GM20000 (cell line): ENCODE results near the gene FOXL3.

Experiments
- DNase-seq: peaks from one replicate; pipeline ENCODE4 v3.0.0; 2012; ENCODE audit warnings: low spot score
- TF ChIP-seq, protein P1 (sequence below): IDR thresholded peaks from 2 replicates; pipeline ENCODE4 v1.5.1; 2012; ENCODE audit warnings: mild to moderate bottlenecking, control low read depth; ENCODE audit errors: extremely low read depth, missing control alignments

The FOXL3 gene

DNA sequence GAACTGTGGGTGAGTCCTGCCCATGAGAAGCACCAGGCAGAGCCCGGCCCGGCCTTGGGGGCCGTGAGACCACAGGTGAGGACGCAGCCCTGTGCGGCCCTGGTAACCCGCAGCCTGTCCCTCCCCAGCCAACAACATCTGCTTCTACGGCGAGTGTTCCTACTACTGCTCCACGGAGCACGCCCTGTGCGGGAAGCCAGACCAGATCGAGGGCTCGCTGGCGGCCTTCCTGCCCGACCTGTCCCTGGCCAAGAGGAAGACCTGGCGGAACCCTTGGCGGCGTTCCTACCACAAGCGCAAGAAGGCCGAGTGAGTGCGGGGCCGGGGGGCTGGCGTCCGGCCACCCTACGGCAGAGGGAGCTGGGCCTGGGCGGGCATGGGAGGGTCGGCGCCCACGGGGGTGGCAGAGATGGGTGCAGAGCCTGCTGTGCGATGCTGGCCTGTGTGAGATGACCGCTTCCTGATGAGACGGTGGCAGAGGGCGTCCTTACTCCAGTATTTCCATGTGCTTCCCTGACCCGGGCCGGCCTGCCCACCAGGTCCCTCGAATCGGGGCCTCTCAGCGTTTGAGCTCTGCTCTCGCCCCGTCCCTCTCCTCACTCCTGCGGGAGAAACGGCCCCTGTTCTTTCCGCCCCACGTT, 34.1 kb upstream of the FOXL3 start:
- TF ChIP-seq, protein P1, sequence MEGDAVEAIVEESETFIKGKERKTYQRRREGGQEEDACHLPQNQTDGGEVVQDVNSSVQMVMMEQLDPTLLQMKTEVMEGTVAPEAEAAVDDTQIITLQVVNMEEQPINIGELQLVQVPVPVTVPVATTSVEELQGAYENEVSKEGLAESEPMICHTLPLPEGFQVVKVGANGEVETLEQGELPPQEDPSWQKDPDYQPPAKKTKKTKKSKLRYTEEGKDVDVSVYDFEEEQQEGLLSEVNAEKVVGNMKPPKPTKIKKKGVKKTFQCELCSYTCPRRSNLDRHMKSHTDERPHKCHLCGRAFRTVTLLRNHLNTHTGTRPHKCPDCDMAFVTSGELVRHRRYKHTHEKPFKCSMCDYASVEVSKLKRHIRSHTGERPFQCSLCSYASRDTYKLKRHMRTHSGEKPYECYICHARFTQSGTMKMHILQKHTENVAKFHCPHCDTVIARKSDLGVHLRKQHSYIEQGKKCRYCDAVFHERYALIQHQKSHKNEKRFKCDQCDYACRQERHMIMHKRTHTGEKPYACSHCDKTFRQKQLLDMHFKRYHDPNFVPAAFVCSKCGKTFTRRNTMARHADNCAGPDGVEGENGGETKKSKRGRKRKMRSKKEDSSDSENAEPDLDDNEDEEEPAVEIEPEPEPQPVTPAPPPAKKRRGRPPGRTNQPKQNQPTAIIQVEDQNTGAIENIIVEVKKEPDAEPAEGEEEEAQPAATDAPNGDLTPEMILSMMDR: no peak
- DNase-seq: no peak

DNA sequence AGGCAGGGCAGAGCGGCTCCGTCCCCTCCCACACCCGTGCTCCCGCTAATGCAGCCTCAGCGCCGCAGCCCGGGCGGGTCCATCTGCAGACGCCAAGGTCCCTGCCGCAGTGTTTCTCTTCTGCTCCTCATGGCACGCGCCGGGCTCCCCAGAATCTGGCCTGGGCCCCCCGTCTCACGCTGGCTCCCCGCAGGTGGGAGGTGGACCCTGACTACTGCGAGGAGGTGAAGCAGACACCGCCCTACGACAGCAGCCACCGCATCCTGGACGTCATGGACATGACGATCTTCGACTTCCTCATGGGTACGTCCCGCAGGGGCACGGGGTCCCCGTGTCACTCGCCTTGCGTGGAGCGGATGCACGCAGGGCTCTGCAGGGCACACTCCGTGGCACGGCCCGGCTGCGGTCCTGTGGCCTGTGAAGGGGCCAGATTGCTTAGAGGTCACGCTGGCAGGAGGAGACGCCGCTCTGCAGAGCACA, 33.5 kb upstream of the FOXL3 start:
- DNase-seq: no peak
- TF ChIP-seq, protein P1: no peak

DNA sequence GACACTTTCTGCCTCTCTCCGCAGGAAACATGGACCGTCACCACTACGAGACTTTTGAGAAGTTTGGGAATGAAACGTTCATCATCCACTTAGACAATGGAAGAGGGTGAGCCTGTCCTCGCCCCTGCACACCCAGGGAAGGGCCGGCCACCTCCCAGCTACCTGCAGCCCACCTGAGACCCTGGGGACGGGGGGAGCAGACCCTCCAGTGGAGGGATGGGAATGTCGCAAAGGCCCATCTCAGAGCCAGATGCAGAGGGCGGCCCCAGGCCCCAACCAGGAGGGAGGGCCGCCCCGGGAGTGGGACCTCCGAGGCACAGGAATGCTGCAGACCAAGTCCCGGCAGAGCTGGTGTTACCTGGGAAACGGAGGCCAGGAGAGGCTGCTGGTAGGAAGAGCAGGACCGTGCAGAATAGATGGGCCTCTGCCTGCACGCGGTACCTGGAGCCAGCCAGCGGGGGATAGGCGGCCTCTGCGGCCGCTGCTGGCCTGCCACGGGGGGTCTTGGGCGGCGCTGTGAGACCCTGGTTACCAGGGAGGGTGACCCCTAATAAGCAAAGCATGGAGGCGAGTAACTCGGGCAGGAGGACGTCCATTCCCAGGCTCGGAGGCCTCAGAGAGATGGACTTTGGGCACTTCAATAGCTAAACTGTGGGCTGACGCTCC, 32.9 kb upstream of the FOXL3 start:
- DNase-seq: no peak
- TF ChIP-seq, protein P1: no peak

DNA sequence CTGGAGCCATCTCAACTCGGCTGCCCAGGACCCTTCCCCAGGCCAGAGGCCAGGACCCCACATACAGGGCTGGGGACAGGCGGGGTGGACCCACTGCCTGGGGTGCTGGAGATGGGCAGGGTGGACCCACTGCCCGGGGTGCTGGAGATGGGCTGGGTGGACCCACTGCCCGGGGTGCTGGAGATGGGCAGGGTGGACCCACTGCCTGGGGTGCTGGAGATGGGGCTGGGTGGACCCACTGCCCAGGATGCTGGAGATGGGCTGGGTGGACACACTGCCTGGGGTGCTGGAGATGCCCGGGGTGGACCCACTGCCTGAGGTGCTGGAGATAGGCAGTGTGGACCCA, 32.4 kb upstream of the FOXL3 start:
- TF ChIP-seq, protein P1: no peak
- no peak for DNase-seq

DNA sequence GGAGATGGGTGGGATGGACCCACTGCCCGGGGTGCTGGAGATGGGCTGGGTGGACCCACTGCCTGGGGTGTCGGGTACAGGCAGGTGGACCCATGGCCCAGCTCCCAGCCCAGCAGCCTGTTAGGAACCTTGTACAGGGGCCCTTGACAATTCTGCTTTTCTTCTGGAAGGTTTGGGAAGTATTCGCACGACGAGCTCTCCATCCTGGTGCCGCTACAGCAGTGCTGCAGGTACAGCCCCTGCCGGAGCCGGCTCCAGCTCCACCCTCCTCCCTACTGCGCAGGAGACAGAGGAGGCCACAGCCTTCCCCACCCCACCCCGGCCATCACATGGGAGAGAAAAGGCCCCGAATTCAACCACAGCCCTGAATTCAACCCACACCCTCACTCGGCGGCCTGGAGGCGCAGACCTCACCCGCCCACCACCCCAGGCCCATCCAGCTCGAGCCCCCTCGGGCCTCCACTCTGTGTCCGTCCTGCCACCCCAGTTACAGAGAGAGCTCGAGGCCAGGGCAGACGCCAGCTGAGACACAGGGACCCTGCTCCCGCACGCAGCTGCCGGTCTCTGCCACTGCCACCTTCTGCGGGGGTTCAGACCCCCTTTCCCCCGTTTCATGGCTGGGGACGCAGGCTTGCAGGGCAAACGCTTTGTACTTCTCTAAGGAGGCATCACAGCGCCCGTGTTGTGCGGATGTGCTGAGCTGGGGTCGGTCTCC, 31.3 kb upstream of the FOXL3 start:
- no peak for DNase-seq
- TF ChIP-seq, protein P1: no peak

DNA sequence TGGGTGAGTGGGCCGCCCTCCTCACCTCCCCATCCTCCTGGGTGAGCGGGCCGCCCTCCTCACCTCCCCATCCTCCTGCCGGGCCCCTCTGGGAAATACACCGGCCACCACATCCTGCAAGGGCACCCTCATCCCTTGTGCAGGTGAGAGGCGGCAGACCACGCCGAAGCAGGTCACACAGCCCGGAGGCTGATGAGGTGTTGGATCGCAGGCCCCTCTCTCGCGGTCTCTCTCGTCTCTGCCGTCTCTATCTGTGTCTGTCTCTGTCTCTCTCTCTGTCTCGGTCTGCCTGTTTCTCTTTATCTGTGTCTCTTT, 30.8 kb upstream of the FOXL3 start:
- TF ChIP-seq, protein P1: no peak
- DNase-seq: no peak

DNA sequence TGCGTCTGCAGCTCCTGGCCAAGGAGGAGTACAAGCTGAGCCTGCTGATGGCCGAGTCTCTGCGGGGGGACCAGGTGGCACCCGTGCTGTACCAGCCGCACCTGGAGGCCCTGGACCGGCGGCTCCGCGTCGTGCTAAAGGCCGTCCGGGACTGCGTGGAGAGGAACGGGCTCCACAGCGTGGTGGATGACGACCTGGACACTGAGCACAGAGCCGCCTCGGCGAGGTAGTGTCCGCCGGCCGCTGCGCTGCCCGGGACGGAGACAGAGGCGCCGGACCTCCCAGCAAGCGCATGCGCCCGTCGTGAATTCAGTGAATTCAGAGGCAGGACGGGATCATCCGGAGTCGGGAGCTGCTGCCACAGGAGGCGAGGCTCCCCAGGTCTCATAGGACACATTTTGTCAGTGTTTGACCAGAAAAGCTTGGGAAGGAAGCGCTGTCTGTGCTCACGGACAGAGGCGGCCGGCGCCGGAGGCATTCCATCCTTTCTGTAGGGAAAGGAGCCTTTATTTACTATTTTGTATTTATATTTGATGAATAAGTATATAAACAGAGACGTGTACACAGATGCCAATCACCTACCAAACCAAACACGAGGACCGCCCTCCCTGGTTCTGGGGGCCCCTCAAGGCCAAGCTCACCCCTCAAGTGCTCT, 30.1 kb upstream of the FOXL3 start:
- DNase-seq: no peak
- TF ChIP-seq, protein P1: no peak
